CD4-positive, alpha-beta T cell treated with Interleukin-6 at 100 ng/mL for 8 hours (primary cell): Measurements from ENCODE around the gene FGGY.
"Not testable (repeated sequence)": the region's sequence is repeated elsewhere in the genome, so short reads cannot be mapped to it uniquely, and the experiment has no call there.

Experiments
- DNase-seq: peaks from one replicate; pipeline ENCODE4 v3.0.0-alpha.2; 2020; ENCODE audit warnings: mixed read lengths, low spot score

Gene FGGY, protein sequence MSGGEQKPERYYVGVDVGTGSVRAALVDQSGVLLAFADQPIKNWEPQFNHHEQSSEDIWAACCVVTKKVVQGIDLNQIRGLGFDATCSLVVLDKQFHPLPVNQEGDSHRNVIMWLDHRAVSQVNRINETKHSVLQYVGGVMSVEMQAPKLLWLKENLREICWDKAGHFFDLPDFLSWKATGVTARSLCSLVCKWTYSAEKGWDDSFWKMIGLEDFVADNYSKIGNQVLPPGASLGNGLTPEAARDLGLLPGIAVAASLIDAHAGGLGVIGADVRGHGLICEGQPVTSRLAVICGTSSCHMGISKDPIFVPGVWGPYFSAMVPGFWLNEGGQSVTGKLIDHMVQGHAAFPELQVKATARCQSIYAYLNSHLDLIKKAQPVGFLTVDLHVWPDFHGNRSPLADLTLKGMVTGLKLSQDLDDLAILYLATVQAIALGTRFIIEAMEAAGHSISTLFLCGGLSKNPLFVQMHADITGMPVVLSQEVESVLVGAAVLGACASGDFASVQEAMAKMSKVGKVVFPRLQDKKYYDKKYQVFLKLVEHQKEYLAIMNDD

GRCh38 chr1:59296358-59297256 is at the start of gene FGGY:
Gene FGGY, plus strand, starts transcription at chr1:59297094. Its CDS starts 24,456 bp downstream, at chr1:59321550.
- DNase-seq = peak; percentile 85

- no peak for DNase-seq
Measured at GRCh38 chr1:59248758-59249157, 48.1 kb upstream of the FGGY start.

DNA sequence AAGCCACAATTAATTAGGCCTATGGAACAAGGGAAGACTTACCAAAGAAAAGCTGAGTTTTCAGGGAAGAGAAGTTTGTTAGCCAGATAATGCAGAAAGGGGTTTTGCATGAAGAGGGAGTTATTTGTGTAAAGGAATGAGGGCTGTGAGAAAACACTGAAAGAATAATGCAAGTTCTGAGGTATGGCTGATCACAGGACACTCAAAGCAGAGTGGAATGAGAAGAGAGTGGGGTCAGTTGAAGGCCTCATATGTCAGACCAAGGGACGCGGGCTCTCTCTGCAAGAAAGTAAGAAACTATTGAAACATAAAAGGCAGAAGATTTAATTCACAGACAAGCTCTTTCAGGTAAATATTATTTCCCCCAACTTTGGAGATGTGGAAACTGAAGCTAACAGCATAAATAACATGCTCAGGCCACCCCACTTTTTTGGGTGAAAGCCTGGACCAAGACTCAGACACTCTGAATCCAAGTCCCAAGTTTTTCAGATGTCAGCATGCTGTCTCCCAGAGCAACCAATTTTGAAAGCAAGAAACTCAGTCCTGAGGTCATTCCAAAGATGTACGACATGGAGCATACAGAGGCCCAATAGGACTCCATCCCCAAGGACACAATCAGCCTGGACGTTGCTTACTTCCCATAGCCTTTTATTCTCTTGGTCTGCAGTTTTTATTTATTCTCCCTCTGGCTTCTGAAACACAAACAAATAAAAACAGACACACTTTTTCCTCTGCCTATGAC is 47.3 kb upstream of the FGGY start:
- DNase-seq = no peak

DNA sequence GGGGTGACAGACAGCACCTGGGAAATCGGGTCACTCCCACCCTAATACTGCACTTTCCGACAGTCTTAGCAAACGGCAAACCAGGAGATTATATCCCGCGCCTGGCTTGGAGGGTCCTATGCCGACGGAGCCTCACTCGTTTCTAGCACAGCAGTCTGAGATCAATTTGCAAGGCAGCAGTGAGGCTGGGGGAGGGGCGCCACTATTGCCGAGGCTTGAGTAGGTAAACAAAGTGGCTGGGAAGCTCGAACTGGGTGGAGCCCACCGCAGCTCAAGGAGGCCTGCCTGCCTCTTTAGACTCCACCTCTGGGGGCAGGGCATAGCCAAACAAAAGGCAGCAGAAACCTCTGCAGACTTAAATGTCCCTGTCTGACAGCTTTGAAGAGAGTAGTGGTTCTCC is 45.8 kb upstream of the FGGY start:
- DNase-seq = not testable (repeated sequence)

DNA sequence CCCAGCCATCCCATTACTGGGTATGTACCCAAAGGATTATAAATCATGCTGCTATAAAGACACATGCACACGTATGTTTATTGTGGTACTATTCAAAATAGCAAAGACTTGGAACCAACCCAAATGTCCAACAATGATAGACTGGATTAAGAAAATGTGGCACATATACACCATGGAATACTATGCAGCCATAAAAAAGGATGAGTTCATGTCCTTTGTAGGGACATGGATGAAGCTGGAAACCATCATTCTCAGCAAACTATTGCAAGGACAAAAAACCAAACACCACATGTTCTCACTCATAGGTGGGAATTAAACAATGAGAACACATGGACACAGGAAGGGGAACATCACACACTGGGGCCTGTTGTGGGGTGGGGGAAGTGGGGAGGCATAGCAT is 40.5 kb upstream of the FGGY start:
- not testable (repeated sequence) for DNase-seq

DNA sequence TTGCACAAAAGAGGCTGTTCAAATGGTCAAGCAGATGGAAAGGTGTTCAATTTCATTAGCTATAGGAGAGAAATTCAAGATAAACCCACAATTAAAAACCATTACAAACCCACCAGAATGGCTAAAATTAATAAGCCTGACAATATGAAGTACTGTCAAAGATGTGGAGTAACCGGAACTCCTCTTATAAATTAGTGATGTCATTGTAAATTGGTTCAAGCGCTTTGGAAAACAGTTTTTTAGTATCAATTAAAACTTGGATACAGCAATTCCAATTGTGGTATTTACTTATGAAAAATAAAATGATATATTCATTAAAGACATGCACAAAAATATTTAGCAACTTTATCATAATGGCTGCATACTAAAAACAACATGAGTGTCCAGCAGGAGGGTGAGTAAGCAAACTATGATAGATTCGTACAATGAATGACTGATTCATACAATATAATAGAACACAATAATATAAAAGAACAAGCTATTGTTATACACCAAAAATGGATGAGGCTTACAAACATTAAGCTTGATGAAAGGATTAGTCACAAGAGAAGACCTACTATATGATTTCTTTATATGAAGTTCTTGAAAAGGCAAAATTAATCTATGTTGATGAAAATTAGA is 38.4 kb upstream of the FGGY start:
- no peak for DNase-seq

- DNase-seq = no peak
Measured at GRCh38 chr1:59261537-59261936, 35.4 kb upstream of the FGGY start.

- no peak for DNase-seq
Measured at GRCh38 chr1:59262631-59263030, 34.3 kb upstream of the FGGY start.

- no peak for DNase-seq
Measured at GRCh38 chr1:59263111-59263510, 33.8 kb upstream of the FGGY start.

- no peak for DNase-seq
Measured at GRCh38 chr1:59265622-59266021, 31.3 kb upstream of the FGGY start.

GRCh38 chr1:59266180-59266926 is 30.5 kb upstream of the FGGY start:
- no peak for DNase-seq

- DNase-seq = no peak
Measured at GRCh38 chr1:59266927-59267293, 30.0 kb upstream of the FGGY start.

GRCh38 chr1:59268406-59268805 is 28.5 kb upstream of the FGGY start:
- DNase-seq = no peak

DNA sequence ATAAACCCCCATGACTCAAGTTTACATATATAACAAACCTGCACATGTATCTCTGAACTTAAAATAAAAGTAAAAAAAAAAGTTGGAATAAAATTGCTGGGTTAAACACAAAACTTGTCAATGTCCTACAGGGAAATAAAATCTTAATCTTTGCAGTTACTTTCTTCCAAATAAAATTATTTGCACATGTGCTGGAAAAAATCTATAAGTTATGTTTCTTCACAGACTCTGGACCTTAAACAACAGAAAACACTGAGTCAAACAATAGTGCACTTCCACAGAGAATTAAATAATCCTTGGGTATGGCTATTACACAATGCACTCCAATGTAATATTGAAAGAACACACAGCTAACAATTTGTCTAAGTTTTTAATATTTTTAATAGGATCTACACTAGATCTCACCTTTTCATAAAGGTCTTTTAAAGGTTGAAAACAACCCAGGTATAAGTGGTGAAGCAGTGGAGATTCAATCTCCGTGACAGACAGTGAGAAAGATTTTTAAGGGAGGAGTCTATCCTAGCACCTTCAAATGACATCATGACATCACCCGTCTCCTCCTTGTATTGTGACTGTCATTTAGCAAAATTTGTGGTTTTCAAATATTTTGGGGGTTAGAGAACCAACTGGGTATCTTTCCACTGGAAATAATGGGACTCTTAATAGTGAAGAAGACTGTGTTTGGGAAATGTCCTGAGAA is 25.2 kb upstream of the FGGY start:
- DNase-seq = no peak

- no peak for DNase-seq
Measured at GRCh38 chr1:59272507-59272906, 24.4 kb upstream of the FGGY start.

DNA sequence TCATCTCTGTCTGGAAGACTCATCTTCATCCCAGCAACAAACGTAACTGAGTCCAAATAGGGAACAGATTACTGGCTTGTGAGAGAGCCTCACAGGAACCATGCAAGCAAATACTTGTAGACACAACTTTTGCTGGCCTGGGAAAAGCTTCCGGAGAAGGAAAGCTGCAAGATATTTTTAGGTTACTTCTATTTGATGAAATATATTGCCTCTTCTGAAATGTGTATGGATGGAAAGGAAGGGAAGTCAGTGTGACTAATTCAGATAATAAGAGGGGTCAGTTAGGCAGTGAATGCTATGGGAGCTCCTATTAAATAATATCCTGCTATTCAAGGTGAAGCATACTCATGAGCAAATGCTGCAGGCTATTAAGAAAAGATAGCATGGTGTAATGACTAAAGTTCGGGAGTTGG is 20.4 kb upstream of the FGGY start:
- no peak for DNase-seq

DNA sequence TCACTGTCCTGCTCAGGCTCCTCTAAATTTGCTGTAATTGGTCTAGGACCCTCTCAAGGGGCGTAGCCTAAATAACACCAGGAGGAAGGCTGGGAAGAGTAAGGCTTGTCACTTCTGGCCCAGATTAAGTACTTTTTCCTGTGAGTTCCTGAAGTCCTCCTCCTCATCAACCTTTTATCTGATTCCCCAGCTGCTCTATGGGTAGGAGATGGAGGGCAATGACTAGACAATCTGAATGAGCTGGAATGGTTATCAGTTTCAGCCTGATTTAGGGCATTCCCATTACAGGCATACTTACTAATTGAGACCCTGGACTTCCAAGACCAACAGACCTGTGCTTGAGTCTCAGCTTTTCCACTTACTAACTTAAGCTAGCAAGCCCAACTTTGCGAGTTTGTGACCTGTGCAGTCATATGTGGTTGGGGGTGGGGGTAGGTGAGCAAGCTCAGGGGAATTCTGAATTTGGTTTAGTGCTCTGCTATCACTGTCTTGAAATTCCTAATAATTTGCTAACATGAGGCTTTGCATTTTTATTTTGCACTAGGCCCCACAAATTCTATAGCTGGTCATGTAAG is 18.0 kb upstream of the FGGY start:
- no peak for DNase-seq

GRCh38 chr1:59279645-59280044 is 17.2 kb upstream of the FGGY start:
- no peak for DNase-seq

GRCh38 chr1:59282951-59283350 is 13.9 kb upstream of the FGGY start:
- no peak for DNase-seq

GRCh38 chr1:59285691-59286090 is 11.2 kb upstream of the FGGY start:
- no peak for DNase-seq
